Stimulated activated CD4-positive, alpha-beta T cell treated with anti-CD3 and anti-CD28 coated beads, Interleukin-2, amount 100 ng/mL, for 4 hours (primary cell): ENCODE data around the gene NAE1.
A peak's percentile ranks its signal among the peaks of the same experiment; 100 is the strongest.
"Not testable (repeated sequence)": the region's sequence is repeated elsewhere in the genome, so short reads cannot be mapped to it uniquely, and the experiment has no call there.

ENCODE experiments used
- DNase-seq: peaks from one replicate; pipeline ENCODE4 v3.0.0-alpha.2; 2020; ENCODE audit warnings: low read depth

The NAE1 gene

GRCh38 chr16:66830422-66831404 is at the start of gene NAE1:
Gene NAE1 (minus strand): TSS chr16:66830976. CDS start chr16:66830899, 77 bp downstream.
- peak; percentile 83 for DNase-seq

- DNase-seq: peak; percentile 16
Measured at GRCh38 chr16:66878067-66878466, 47.3 kb upstream of the NAE1 start.

GRCh38 chr16:66874079-66874775 is 43.5 kb upstream of the NAE1 start:
- no peak for DNase-seq

- DNase-seq: no peak
Measured at GRCh38 chr16:66873685-66874055, 42.9 kb upstream of the NAE1 start.

- DNase-seq: peak; percentile 76
Measured at GRCh38 chr16:66872943-66873684, 42.3 kb upstream of the NAE1 start.

GRCh38 chr16:66872559-66872942 is 41.8 kb upstream of the NAE1 start:
- DNase-seq: no peak

GRCh38 chr16:66871840-66872239 is 41.1 kb upstream of the NAE1 start:
- DNase-seq: no peak

GRCh38 chr16:66871363-66871762 is 40.6 kb upstream of the NAE1 start:
- not testable (repeated sequence) for DNase-seq

GRCh38 chr16:66869424-66869823 is 38.6 kb upstream of the NAE1 start:
- no peak for DNase-seq

- no peak for DNase-seq
Measured at GRCh38 chr16:66863707-66864106, 32.9 kb upstream of the NAE1 start.

GRCh38 chr16:66862023-66862520 is 31.3 kb upstream of the NAE1 start:
- DNase-seq: no peak

GRCh38 chr16:66859397-66860068 is 28.8 kb upstream of the NAE1 start:
- DNase-seq: no peak

- no peak for DNase-seq
Measured at GRCh38 chr16:66858740-66859396, 28.1 kb upstream of the NAE1 start.

- DNase-seq: no peak
Measured at GRCh38 chr16:66857437-66857836, 26.7 kb upstream of the NAE1 start.

- DNase-seq: no peak
Measured at GRCh38 chr16:66856801-66857200, 26.0 kb upstream of the NAE1 start.

- DNase-seq: no peak
Measured at GRCh38 chr16:66856184-66856730, 25.5 kb upstream of the NAE1 start.

- DNase-seq: no peak
Measured at GRCh38 chr16:66853261-66854139, 22.7 kb upstream of the NAE1 start.

GRCh38 chr16:66851166-66851964 is 20.6 kb upstream of the NAE1 start:
- no peak for DNase-seq
